WERI-Rb-1 (cell line): ENCODE results near the gene SLC31A2.

Source experiments
- DNase-seq: peaks from one replicate; pipeline ENCODE4 v3.0.0-alpha.2; 2020
- H3K27ac ChIP-seq: fragments of 250-450 bp; sonication (Bioruptor Pico); 2 replicates; pipeline ENCODE4 v1.5.1; 2020; ENCODE audit warnings: mild to moderate bottlenecking, moderate library complexity
- H3K27me3 ChIP-seq: fragments of 250-450 bp; sonication (Bioruptor Pico); 2 replicates; pipeline ENCODE4 v1.5.1; 2021; ENCODE audit warnings: mild to moderate bottlenecking, low read depth, moderate library complexity; ENCODE audit not compliant: insufficient read depth, severe bottlenecking
- H3K36me3 ChIP-seq: fragments of 250-450 bp; sonication (Bioruptor Pico); 2 replicates; pipeline ENCODE4 v1.5.1; 2020; ENCODE audit warnings: mild to moderate bottlenecking, moderate library complexity
- H3K4me3 ChIP-seq: 2 replicates; pipeline ENCODE4 v1.5.1; 2011; ENCODE audit warnings: low read depth, mild to moderate bottlenecking, control low read depth, low read length
- H3K9me3 ChIP-seq: fragments of 250-450 bp; sonication (Bioruptor Pico); 2 replicates; pipeline ENCODE4 v1.5.1; 2021; ENCODE audit warnings: mild to moderate bottlenecking, moderate library complexity; ENCODE audit not compliant: severe bottlenecking
- TF ChIP-seq, protein P1 (sequence below): IDR thresholded peaks from 2 replicates; pipeline ENCODE4 v1.5.1; 2011; ENCODE audit warnings: low read depth, mild to moderate bottlenecking, control low read depth, inconsistent platforms, low read length

The SLC31A2 gene

DNA sequence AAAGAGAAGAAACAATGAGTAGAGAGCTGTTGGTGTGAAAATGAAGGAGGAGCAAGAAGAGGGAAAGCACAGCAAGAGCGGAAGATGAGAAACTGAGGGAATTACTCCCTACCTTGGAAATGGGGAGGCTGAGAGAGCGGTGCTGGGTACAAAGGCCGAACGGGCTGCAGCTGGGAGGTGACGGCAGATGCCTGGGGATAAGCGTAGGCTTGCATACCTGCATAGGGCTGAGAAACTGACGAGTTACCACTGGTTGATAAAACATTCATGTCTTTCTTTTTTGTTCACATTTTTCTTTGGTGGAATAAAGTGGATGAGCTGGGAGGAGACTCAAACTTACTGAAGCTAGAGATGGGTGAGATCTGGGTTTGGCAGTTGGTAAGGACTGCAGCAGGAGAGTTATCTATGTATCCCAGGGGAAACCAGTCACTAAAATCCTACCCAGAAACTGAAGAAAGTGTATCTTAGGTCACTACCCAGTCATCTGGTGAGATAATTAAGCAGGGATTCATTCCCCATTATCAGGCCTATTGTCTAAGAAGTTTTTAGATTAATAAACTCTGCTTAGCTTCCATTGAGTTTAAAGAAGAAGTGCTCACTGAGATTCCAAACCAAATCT, 35.4 kb downstream of the SLC31A2 start:
- TF ChIP-seq, protein P1, sequence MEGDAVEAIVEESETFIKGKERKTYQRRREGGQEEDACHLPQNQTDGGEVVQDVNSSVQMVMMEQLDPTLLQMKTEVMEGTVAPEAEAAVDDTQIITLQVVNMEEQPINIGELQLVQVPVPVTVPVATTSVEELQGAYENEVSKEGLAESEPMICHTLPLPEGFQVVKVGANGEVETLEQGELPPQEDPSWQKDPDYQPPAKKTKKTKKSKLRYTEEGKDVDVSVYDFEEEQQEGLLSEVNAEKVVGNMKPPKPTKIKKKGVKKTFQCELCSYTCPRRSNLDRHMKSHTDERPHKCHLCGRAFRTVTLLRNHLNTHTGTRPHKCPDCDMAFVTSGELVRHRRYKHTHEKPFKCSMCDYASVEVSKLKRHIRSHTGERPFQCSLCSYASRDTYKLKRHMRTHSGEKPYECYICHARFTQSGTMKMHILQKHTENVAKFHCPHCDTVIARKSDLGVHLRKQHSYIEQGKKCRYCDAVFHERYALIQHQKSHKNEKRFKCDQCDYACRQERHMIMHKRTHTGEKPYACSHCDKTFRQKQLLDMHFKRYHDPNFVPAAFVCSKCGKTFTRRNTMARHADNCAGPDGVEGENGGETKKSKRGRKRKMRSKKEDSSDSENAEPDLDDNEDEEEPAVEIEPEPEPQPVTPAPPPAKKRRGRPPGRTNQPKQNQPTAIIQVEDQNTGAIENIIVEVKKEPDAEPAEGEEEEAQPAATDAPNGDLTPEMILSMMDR: no peak
- H3K36me3 ChIP-seq: peaks cover 70% of the 10 kb centered on the region
- no peaks in the 10 kb centered on the region for H3K27me3 ChIP-seq
- no peaks in the 10 kb centered on the region for H3K9me3 ChIP-seq
- DNase-seq: no peak
- no peak overlapping the region for H3K27ac ChIP-seq
- no peak overlapping the region for H3K4me3 ChIP-seq

DNA sequence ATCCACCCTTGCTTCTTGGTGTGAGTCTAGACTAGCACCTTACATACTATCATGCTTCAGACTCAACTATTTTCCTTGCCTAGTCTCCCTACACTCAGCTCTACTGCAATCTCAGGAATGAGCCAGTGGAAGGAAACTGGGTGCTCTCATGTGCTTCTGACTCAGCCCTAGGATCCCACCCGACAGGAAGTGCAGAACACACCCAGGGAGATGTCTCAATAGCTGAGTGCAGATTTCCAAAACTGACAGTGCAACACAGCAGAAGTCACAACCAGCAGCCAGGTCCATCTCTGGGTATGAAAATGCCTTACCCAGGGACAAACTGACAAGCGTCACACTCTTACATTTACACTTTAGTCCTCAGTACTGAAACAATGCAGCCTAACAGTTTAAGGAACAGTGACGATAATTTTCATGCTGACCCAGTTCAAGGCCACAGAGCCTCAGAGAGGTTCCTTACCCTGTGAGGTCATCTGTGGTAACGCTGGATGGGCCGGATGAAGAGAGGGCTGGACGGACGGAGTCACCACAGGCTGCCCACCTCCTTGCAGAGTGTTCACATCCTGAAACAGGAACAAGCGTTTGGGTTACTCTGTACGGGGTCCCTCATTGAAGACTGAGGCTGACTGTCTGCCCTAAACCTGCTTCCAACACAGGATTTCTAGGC, 37.3 kb downstream of the SLC31A2 start:
- H3K9me3 ChIP-seq: no peaks in the 10 kb centered on the region
- no peaks in the 10 kb centered on the region for H3K27me3 ChIP-seq
- no peak for DNase-seq
- no peak overlapping the region for H3K4me3 ChIP-seq
- H3K27ac ChIP-seq: no peak overlapping the region
- TF ChIP-seq, protein P1: no peak
- H3K36me3 ChIP-seq: peaks cover 53% of the 10 kb centered on the region

DNA sequence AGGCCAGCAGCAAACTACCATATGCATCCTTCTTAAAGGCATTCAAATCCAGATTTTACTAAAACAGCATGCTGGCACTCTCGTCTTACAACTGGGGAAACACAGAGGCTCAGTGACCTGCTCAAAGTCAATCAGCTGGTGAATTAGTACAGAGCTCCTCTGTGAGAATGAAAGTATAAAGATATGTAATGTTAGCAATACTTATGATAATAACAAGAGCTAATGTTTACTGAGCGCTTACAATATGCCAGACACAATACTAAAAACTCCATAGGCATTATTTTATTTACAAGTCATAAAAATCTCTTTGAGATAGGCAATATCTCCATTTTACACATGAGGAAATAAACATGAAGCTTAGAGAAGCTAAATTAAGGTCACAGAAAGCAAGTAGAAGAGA, 41.6 kb downstream of the SLC31A2 start:
- no peaks in the 10 kb centered on the region for H3K27me3 ChIP-seq
- no peak overlapping the region for H3K4me3 ChIP-seq
- H3K27ac ChIP-seq: peak overlapping the region; percentile 1
- TF ChIP-seq, protein P1: no peak
- H3K36me3 ChIP-seq: peaks cover 26% of the 10 kb centered on the region
- peak; percentile 20 for DNase-seq
- no peaks in the 10 kb centered on the region for H3K9me3 ChIP-seq

DNA sequence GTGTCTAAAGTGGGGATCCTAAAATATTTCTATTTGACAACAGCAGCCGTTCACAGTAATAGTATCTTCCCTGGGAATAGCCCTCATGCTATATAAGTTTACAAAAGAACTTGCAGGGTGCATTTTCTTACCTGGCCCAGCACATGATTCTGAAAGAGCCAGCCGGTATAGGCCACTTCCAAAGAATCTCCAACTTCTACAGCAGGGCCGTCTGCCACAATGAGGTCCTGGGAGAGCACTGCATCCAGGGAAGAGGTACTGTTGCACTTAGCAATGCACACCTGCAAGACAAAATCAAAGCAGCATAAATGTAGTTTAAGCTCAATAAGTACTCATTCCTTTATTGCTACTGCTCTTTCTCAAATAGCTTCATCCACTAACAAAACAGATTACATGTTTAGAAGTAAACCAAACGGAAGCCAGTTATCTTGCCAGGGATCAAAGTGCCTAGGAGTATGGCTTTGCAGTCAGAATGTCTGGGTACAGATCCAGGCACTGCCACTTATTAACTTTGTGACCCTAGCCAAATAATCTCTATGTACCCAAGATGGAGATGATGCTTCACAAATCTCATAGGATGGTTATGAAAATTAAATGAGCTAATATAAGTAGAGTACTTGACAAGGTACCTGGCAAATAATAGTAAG, 49.0 kb downstream of the SLC31A2 start:
- H3K9me3 ChIP-seq: no peaks in the 10 kb centered on the region
- no peak for DNase-seq
- peaks cover 43% of the 10 kb centered on the region for H3K36me3 ChIP-seq
- no peaks in the 10 kb centered on the region for H3K27me3 ChIP-seq
- no peak overlapping the region for H3K4me3 ChIP-seq
- H3K27ac ChIP-seq: no peak overlapping the region
- TF ChIP-seq, protein P1: no peak

DNA sequence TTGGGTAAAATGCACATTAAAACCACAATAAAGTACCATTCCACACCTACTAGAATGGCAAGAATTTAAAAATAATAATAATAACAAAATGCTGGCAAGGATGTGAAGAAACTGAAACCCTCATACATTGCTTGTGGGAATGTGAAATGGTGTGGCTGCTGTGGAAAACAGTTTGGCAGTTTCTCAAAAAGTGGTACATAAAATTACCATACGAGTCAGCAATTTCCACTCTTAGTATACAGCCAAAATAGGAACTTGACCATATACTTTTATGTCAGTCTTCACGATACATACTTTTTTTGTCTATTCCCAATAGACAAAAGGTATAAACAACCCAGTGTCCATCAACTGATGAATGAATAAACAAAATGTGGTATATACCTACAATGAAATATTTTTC, 54.6 kb downstream of the SLC31A2 start:
- TF ChIP-seq, protein P1: no peak
- Histone ChIP-seq H3K4me3 (no peak overlapping the region), H3K36me3 (peaks cover 43% of the 10 kb centered on the region), H3K9me3 (no peaks in the 10 kb centered on the region), H3K27ac (no peak overlapping the region), H3K27me3 (no peaks in the 10 kb centered on the region)
- no peak for DNase-seq
